UCSD-AML1 (cell line): ENCODE results near the gene SLC17A7.
A peak's percentile ranks its signal among the peaks of the same experiment; 100 is the strongest.

Experiments used
- DNase-seq: peaks from one replicate; lab custom pipeline; 2025; ENCODE audit not compliant: unreplicated experiment; lab: John Stamatoyannopoulos, UW

The SLC17A7 gene

DNA sequence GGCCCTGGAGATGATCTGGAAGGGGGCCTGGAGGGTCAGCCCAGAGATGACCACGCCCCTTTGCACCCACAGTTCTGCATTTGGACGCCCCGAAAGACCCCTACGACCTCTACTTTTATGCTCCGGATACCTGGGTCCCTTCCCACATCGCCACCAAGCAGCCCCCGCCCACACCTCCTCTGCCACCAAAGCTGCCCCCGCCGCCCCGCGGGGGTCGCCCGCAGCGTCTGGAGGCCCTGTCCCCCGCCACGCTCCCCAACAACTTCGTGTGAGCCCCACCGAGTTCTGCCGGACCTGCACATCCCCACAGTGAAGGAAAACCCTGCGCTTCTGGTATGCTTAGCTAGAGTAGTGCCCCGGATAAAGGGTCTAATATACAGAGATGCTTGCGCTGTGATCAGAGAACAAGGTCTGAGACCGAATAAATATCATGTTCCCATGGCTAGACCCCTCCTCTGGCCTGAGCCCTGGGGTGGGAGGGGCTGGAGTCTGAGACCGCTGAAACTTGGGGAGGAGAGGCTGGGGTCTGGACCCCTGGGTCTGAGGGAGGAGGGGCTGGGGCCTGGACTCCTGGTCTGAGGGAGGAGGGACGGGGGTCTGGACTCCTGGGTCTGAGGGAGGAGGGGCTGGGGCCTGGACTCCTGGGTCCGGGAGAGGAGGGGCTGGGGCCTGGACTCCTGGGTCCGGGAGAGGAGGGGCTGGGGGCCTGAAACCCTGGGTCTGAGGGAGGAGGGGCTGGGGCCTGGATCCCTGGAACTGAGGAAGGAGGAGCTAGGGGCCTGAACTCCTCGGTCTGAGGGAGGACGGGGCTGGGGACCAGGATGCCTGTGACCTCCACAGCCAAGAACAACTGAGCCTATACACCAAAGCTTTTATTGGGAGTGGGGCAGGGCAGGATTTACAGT lies 12.5 kb downstream of the SLC17A7 start:
- no peak for DNase-seq

DNA sequence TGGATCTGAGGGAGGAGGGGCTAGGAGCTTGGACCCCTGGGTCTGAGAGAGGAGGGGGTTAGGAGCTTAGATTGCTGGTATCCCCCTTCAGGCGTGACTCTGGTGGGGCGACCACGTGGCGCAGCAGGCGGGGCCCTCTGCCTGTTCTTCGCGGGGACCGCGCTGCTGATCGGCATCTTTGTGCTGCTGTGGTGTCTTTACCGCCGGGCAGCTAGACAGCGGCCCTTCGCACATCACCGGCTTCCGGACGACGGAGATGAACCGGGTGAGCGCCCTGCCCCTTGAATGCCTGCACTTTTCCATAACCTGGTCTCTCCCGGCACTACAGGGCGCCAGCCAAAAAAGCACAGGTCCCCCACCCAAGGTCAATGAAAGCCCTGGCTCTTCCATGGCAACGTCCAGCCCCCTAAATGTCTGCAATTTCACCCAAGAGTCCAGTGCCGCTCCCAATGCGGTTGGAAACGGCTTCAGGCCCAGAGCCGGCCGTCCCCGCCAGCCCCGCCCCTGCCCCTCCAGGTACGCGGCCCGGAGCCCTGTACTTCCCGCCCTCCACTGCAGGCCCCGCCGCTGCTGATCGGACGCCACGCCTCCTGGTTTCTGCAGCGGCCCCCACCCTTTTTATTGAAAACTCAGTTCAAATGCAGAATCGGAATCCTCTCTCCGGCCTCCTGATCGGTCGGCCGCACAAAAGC lies 13.3 kb downstream of the SLC17A7 start:
- no peak for DNase-seq

DNA sequence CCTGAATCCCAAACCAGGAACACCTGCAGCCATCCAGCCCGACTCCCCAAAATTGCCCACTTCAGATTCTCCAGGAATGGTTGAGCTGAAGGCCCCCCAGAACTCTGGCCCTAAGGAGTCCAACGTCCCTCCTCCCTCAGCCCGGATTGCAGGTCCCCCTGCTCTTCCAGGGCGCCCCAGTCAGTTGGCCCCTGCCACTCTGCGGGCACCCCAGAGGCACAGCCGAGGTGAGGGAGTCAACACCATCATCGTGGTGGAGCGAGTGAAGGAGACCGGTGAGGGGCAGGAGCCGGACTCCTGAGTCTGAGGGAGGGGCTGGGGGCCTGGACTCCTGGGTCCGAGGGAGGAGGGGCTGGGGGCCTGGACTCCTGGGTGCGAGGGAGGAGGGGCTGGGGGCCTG lies 14.0 kb downstream of the SLC17A7 start:
- no peak for DNase-seq

DNA sequence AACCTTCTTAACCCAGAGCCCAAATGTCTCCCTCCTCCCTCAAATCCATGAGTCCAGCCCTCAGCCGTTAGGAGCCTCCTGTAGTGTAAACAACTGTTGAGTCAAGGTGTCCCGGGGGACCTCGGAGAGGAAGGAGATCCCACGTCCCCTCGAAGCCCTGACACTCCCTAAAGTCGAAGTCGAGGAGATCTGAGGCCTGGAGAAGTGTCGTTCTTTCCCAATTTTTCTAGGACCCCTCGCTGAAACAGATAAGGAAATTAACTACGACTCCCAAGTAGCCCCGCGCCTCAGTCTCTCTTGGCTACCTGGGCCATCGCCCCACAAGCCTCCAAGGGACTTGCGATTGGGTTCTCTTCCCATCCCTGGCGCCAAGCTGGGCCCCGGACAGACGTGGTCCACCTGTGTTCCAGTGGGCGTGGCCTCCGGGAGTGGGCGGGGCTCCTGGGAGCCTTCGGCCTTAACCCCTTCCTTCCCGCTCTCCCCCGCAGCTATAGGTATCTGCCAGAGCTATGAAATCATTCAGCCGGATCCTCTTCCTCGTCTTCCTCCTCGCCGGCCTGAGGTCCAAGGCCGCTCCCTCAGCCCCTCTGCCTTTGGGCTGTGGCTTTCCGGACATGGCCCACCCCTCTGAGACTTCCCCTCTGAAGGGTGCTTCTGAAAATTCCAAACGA lies 15.3 kb downstream of the SLC17A7 start:
- DNase-seq: peak; percentile 37

DNA sequence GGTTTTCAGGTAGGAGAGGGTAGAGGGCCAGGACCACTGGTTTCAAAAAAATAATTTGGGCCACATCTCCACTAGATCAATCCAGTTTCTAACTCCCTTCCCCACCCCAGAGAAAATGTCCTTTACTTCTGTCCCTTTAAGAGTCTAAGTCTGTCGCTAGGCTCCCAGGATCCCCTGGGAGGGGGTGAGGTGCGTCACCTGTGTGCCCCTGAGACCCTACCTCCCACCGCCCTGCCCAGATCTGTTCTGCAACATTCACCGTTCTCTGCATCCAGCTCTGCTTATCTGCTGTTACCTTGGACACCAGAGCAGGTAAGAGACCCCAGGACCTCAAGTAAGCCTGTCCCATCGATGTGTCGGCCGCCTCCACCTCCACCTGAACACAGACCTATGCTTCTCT lies 16.1 kb downstream of the SLC17A7 start, which contains the start of gene GFY:
GFY (plus strand) TSS at position 211 of the 400 bp plus-strand sequence. CDS start 1,043 bp downstream, outside the sequence.
- DNase-seq: no peak

DNA sequence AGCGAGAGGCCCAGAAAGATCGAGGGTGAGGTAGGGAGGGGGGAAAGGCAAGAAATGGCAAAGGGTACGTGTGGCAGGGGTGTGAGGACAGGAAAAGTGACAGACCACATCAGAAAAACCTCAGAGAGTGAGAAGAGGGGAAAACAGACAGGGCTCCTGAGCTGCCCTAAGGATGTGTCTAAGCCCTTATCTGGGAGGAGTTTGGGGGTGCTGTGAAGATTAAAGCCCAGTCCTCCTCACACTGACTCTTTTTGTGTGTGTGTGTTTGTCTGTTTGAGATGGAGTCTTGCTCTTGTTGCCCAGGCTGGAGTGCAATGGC lies 17.4 kb downstream of the SLC17A7 start:
- DNase-seq: no peak

DNA sequence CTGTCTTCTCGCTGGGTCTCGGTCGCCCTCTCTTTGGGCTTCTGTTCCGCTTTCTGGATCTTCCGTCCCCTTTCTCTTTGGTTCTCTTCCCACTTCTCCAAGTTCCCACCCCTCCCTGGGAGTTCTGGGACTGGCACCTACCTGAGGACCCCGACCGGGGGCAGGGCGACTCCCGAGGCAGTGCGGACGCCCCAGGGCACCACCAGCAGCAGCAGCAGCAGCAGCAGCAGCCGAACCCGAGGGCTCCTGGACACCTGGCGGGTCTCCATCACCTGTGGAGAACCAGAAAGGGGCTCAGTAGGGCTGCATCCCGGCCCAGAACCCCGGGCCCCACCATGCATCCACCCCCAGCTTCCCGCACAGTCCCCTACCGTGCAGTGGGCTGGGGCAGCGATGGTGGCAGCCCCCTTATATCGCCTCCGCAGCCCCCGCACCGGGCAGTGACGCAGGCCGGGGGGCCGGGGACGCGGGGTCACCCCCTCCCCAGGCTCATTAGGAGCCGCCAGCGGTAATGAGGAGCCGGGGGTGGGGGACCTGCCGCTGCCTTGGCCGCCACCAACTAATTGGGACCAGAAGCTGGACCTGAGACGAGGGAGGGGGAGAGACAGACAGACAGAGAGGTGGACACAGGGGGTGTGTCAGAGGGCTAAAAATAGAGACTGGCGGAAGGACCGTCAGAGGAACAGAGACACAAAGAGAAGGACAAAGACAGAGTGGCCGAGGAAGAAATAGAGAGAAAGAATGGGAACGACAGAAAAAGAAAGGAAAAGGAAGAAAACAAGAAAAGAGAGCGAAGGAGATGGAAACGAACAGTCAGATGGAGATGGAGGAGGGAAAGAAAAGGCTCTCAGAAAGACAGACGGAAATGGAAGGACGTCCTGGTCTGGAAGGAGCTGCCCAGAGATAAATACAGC lies 18.0 kb downstream of the SLC17A7 start, which contains the start of gene PTH2:
PTH2 (minus strand) TSS at position 371 of the 914 bp plus-strand sequence; CDS start at position 269, 102 bp downstream.
- no peak for DNase-seq

DNA sequence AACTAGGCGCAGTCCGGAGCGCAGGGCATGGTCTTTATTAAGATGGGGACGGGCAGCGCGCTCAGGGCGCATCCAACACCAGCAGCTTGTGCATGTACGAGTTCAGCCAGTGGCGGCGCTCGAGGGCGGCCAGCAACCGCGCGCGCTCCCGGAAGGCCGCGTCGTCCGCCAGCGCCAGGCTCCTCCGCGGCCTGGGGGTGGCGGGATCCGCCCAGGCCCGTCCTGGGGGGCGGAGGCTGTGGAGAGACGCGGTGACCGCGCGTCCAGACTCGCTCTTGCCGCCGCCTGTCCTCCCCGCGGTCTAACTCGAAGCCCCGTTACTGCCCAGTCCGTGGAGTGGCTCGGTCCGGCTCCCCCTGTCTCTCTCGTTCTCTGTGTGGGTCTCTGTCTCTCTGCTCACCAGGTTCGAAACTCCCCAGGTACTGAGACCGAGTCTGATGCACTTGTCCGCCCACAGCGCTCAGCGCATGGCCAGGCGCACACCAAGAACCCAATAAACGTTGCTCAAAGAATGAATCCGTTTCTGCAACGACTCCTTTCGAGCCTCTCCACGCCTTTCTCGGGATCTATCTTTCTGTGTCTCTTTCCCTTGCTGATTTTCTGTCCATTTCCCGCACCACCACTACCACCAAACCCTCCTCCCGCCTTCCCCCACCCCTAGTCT lies 18.8 kb downstream of the SLC17A7 start:
- DNase-seq: peak; percentile 74

DNA sequence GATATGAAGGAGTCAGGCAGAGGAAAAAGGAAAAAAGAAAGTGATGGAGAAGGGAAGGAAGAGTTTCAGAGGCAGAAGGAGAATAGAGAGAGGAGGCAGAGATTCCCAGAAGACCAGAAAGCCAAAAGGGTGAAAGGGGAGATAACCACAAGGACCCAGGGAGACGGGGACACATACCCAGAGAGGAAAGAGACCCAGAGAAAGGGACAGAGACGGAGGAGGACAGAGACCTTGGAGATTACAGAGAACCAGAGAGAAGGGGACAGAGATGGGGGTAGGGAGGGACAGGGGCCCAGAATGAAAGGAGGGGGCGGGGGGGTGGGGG lies 19.5 kb downstream of the SLC17A7 start:
- no peak for DNase-seq

DNA sequence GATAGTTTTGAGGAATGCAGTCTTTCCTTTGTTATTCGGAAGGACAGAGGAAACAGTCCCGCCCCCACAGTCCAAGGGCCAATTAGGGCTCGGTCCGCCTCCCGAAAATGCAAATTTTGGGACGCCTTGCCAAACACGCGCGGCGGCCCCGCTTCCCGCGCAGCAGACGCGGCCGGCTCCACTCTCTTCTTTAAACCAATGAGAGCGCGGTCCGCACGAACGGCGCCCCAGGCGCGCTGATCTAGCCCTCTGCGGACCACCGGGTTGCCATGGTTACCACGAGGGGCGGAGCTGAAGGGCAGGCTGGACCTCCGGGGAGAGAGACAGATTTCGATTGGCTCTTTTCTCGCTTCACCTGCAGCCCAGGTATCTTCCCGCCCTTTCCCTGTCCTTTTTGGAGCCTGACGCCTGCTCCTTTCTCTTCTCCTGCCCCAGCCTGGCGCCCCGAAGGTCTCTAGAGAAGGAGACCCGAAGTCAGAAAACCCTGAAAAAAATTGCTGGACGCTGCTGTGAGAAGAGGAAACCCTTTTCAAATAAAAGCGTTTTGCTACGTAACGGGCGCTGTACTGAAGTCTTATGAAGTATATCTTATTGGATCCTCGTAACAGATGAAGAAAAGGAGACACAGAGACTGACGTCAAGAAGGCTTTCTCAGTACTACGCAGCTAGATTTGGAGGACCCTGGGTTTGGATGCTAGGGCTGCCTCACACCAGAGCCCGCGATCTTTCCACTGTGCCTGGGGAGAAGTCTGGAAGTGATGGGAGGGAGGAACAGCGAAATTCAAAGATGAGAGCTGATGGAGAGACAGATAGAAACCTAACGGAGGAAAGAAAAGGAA lies 20.1 kb downstream of the SLC17A7 start:
- peak; percentile 77 for DNase-seq

DNA sequence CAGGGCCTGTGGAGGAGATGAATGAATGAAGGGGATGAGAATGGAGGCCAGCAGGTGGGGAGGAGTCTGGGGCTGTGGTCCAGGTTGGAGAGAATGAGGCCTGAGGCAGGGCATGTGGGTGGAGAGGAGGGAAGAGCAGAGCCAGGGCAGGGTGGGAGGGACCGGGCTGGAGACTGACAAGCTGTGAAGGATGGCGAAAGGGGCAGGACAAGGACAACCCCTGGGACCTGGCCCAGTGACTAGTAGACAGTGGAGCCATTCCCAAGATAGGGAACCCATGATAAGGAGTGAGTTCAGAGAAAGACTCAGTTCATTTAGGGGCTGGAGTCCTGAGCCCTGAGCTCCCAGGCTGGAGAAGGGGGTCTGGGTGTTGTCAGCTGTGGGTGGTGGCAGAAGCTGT lies 21.1 kb downstream of the SLC17A7 start:
- DNase-seq: no peak

DNA sequence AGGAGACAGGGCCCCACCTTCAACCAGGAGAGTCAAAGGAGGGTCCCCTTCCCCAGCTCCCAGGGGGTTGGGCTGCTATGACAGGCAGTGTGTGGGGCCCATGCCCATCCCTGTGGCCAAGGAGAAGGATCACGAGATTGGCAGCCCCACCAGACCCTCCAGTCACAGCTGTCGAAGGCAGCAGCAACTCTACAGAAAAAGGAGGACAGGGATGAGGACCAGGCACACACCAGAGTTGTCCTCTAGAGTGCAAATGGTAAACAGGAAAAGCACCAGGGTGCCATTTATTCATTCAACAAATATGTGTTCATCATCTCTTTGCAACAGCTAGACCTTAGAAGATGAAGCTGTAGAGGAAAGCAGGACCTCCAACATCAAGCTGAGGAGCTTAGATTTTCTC lies 22.2 kb downstream of the SLC17A7 start:
- DNase-seq: no peak

DNA sequence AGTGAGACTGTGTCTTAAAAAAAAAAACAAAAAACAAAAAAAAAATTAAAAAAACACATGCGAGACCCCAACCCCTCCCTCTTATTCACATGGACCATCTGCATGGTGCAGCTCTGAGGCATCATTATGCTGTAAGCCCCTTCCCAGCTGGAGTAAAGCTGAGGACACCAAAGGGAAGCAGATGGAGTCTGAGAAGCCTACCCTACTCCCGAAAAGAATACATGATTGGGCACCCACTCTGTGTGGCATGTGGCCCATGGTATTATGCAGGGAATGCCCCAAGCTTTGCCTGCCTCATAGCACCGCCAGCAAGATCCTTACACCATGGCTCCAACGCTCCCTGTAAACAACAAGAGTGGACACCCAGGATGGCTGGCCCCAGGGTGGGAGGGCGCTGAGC lies 22.8 kb downstream of the SLC17A7 start:
- DNase-seq: no peak

DNA sequence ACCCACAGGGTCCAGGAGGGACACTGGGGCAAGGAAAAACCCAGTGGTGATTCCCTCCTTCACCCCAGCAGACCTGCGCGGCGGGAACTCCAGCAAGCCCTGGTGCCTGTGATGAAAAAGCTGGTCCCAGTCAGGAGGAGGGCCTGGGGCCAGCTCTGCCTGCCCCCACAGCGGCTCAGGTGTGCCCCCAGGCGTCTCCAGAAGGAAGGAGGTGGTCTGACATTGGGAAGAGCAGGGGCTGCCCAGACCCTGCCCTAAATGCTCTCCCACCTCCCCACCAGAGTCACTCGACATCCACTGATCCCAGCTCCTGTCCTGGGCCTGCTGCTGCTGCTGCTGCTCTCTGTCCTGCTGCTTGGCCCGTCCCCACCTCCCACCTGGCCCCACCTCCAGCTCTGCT lies 24.2 kb downstream of the SLC17A7 start:
- DNase-seq: no peak

DNA sequence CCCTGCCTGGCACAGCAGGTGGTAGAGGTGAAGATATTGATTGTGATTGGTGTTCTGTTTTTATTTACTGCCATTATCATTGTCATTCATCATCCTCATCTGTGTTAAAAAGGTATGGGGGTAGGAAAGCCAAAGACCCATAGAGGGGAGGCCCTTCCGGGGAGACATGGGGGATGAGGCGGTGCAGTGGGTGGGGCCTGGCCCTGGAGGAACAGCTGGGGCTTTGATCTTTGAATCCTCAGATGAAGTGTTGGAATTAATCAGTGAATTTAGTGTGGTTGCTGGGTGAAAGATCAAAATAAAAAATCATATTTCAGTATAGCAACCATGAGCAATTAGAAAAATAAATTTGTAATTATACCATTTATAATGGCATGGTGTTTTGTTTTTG lies 25.5 kb downstream of the SLC17A7 start:
- DNase-seq: no peak

DNA sequence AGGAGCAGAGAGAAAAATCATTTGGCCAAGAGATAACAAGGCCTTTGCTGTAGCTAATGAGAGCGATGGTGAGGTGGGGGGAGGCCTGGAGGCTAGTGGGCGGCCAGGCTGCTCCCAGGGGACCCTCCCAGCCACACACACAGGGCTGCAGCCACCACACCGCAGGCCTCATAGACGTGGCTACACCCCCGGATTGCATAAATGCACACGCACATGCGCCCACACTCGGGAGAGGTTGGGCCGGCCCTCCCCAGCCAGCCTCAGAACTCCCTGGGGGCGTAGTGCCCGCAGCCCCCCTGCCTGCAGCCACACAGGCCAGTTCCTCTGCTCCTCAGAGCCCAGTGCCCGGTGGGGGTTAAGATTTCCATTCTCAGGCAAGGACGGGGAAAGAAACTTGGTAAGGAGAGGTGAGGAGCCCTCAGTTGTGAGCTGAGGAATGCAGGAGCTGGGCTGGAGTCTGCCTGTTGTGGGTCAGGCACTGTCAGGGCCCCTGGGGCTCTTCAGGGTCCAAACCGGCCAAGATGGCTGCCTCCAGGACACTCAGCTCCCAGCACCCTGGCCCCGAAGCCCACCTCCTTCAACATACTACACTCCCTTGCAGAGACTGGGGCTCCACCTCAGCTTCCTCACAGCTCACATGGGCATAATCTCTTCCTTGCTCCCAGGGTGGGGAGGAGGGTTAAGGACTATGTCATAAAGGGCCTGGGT lies 26.1 kb downstream of the SLC17A7 start:
- DNase-seq: no peak

DNA sequence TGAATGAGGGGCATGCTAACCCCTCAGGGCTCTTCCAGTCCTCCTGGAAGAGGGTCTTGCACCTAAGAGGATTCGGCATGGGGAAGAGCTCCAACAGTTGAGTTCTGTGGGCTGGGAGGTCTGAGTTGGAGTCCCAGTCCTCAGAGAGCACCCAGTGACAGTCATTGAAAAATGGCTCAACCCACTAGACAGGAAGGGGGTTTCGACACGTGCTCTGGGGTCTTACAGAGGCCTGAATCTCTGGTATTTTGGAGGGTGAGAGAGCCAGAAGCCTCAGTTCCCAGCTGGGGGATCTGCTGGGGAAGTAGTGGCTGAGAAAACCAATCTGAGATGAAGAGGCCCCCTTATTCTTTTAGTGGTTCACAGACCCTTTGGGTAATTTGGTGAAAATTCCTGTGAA lies 27.1 kb downstream of the SLC17A7 start:
- DNase-seq: no peak

DNA sequence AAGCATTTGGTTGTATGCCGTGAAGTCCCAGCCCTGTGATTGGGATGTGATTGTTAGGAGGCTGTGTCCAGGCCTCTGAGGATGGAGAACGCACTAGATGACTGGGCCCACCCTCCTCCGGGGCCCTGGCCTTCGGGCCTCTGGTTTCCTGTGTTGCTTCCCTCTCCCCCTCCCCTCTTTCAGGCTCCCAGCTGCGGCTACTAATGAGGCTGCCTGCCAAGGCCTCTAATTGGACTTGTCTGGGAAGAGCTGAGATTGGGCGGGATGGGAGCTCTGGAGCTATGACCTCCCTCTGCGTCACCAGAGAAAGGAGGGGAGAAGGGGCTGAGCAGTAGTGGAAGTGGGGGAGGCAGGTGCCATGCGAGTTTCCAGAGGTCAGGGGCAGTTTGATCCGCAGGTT lies 28.0 kb downstream of the SLC17A7 start:
- no peak for DNase-seq
